ENCODE data around the gene PRDM16.

The PRDM16 gene

GRCh38 chr1:3465091-3465934 is 396.3 kb downstream of the PRDM16 start:
- DNase-seq (ENCODE audit: low read depth in 2 of 3, low spot score in 2 of 3): no peak

GRCh38 chr1:3465935-3466321 is 396.9 kb downstream of the PRDM16 start:
- no peak for DNase-seq (ENCODE audit: low read depth in 2 of 3, low spot score in 2 of 3)

- no peak for DNase-seq (ENCODE audit: low read depth in 2 of 3, low spot score in 2 of 3)
Measured at GRCh38 chr1:3466366-3467075, 397.5 kb downstream of the PRDM16 start.

- DNase-seq (ENCODE audit: low read depth in 2 of 3, low spot score in 2 of 3): no peak
Measured at GRCh38 chr1:3467096-3468036, 398.4 kb downstream of the PRDM16 start.

- no peak for DNase-seq (ENCODE audit: low read depth in 2 of 3, low spot score in 2 of 3)
Measured at GRCh38 chr1:3468236-3469103, 399.5 kb downstream of the PRDM16 start.

GRCh38 chr1:3469104-3469848 is 400.3 kb downstream of the PRDM16 start:
- DNase-seq (ENCODE audit: low read depth in 2 of 3, low spot score in 2 of 3): no peak

GRCh38 chr1:3469849-3470649 is 401.0 kb downstream of the PRDM16 start:
- DNase-seq (ENCODE audit: low read depth in 2 of 3, low spot score in 2 of 3): no peak

GRCh38 chr1:3470650-3471355 is 401.8 kb downstream of the PRDM16 start:
- no peak for DNase-seq (ENCODE audit: low read depth in 2 of 3, low spot score in 2 of 3)

- DNase-seq (ENCODE audit: low read depth in 2 of 3, low spot score in 2 of 3): no peak
Measured at GRCh38 chr1:3471356-3472087, 402.5 kb downstream of the PRDM16 start.

- no peak for DNase-seq (ENCODE audit: low read depth in 2 of 3, low spot score in 2 of 3)
Measured at GRCh38 chr1:3472088-3472850, 403.3 kb downstream of the PRDM16 start.

GRCh38 chr1:3472906-3473305 is 403.9 kb downstream of the PRDM16 start:
- no peak for DNase-seq (ENCODE audit: low read depth in 2 of 3, low spot score in 2 of 3)

GRCh38 chr1:3473381-3473844 is 404.4 kb downstream of the PRDM16 start:
- DNase-seq (ENCODE audit: low read depth in 2 of 3, low spot score in 2 of 3): no peak

GRCh38 chr1:3474016-3474415 is 405.0 kb downstream of the PRDM16 start:
- DNase-seq (ENCODE audit: low read depth in 2 of 3, low spot score in 2 of 3): no peak

GRCh38 chr1:3474421-3474820 is 405.4 kb downstream of the PRDM16 start:
- DNase-seq (ENCODE audit: low read depth in 2 of 3, low spot score in 2 of 3): no peak

- no peak for DNase-seq (ENCODE audit: low read depth in 2 of 3, low spot score in 2 of 3)
Measured at GRCh38 chr1:3475839-3476573, 407.0 kb downstream of the PRDM16 start.

- no peak for DNase-seq (ENCODE audit: low read depth in 2 of 3, low spot score in 2 of 3)
Measured at GRCh38 chr1:3476666-3477065, 407.7 kb downstream of the PRDM16 start.
